HCT116 (cell line): ENCODE measurements around the gene PLPP7.

Source experiments
- CEBPB ChIP-seq: IDR thresholded peaks from 2 replicates; pipeline ENCODE4 v1.6.1; 2012; ENCODE audit warnings: low read depth
- CTCF ChIP-seq, 3 experiments: fragments of 200-600 bp in 1 of 3; sonication (generic) in 1 of 3; IDR thresholded peaks in 2 of 3; conservative IDR thresholded peaks in 1 of 3; 2 replicates each; pipeline ENCODE4 v1.5.1; 2012 to 2017; ENCODE audit warnings: low read depth in 2 of 3, low read length in 2 of 3, antibody characterized with exemption in 1 of 3, borderline replicate concordance in 1 of 3, control low read depth in 1 of 3, mild to moderate bottlenecking in 1 of 3, mixed read lengths in 1 of 3, mixed run types in 1 of 3, moderate library complexity in 1 of 3; ENCODE audit not compliant: insufficient read depth in 1 of 3
- EZH2 ChIP-seq: fragments of 200-600 bp; sonication (generic); IDR thresholded peaks from 2 replicates; pipeline ENCODE4 v1.6.1; 2017; ENCODE audit warnings: antibody characterized with exemption, mixed run types
- JUND ChIP-seq: IDR thresholded peaks from 2 replicates; pipeline ENCODE4 v1.6.1; 2012
- MAX ChIP-seq: IDR thresholded peaks from 2 replicates; pipeline ENCODE4 v1.6.1; 2012
- POLR2A ChIP-seq: IDR thresholded peaks from 2 replicates; pipeline ENCODE4 v1.7.0; 2011; ENCODE audit warnings: borderline replicate concordance; ENCODE audit not compliant: insufficient read depth, insufficient read length; ENCODE audit errors: extremely low read depth
- POLR2AphosphoS5 ChIP-seq: IDR thresholded peaks from 2 replicates; pipeline ENCODE4 v1.6.1; 2011; ENCODE audit warnings: mild to moderate bottlenecking, low read depth, low read length, moderate library complexity
- SIN3A ChIP-seq: IDR thresholded peaks from 2 replicates; pipeline ENCODE4 v1.6.1; 2012; ENCODE audit warnings: low read depth
- ZBTB33 ChIP-seq: IDR thresholded peaks from 2 replicates; pipeline ENCODE4 v1.6.1; 2011; ENCODE audit warnings: mild to moderate bottlenecking, low read length, moderate library complexity; ENCODE audit not compliant: insufficient replicate concordance; ENCODE audit errors: extremely low read depth
- ZFX ChIP-seq: fragments of 450-650 bp; IDR thresholded peaks from 2 replicates; pipeline ENCODE4 v1.6.1; 2017
- ZNF274 ChIP-seq: fragments of 200-500 bp; sonication (Bioruptor generic); IDR thresholded peaks from 2 replicates; pipeline ENCODE4 v1.6.1; 2014; ENCODE audit warnings: mild to moderate bottlenecking, low read depth, low read length, inconsistent platforms
- TF ChIP-seq, protein P1 (sequence below): IDR thresholded peaks from 2 replicates; pipeline ENCODE4 v1.6.1; 2012; ENCODE audit warnings: low read depth

- no peak for TF ChIP-seq CEBPB
- TF ChIP-seq, protein P1, sequence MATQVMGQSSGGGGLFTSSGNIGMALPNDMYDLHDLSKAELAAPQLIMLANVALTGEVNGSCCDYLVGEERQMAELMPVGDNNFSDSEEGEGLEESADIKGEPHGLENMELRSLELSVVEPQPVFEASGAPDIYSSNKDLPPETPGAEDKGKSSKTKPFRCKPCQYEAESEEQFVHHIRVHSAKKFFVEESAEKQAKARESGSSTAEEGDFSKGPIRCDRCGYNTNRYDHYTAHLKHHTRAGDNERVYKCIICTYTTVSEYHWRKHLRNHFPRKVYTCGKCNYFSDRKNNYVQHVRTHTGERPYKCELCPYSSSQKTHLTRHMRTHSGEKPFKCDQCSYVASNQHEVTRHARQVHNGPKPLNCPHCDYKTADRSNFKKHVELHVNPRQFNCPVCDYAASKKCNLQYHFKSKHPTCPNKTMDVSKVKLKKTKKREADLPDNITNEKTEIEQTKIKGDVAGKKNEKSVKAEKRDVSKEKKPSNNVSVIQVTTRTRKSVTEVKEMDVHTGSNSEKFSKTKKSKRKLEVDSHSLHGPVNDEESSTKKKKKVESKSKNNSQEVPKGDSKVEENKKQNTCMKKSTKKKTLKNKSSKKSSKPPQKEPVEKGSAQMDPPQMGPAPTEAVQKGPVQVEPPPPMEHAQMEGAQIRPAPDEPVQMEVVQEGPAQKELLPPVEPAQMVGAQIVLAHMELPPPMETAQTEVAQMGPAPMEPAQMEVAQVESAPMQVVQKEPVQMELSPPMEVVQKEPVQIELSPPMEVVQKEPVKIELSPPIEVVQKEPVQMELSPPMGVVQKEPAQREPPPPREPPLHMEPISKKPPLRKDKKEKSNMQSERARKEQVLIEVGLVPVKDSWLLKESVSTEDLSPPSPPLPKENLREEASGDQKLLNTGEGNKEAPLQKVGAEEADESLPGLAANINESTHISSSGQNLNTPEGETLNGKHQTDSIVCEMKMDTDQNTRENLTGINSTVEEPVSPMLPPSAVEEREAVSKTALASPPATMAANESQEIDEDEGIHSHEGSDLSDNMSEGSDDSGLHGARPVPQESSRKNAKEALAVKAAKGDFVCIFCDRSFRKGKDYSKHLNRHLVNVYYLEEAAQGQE: no peak
- no peak for TF ChIP-seq POLR2AphosphoS5
- no peak for TF ChIP-seq MAX
- TF ChIP-seq POLR2A: no peak
- no peak for TF ChIP-seq CTCF (IDR thresholded peaks at IDR 0.05 in 2 of 3, conservative IDR thresholded peaks at IDR 0.05 in 1 of 3; ENCODE audit: borderline replicate concordance in 1 of 3, insufficient read depth in 1 of 3, low read depth in 2 of 3, low read length in 2 of 3)
- TF ChIP-seq ZBTB33: no peak
- TF ChIP-seq SIN3A: no peak
- TF ChIP-seq JUND: no peak
- TF ChIP-seq EZH2: no peak
- TF ChIP-seq ZFX: no peak
- no peak for TF ChIP-seq ZNF274
Observed at GRCh38 chr9:131312246-131312645, 22.7 kb downstream of the PLPP7 start.
